Thyroid gland (tissue), 4 donors: Measurements from ENCODE around the gene DPYSL5. TPM values are rescaled to one million over a fixed set of nuclear protein-coding genes. Genes with fewer than 3 reads are reported as not detected.

Source experiments
- DNase-seq, 2 donors: peaks; one replicate each; pipeline ENCODE4 v3.0.0-alpha.2; 2019
- H3K27ac ChIP-seq, 3 donors: fragments of 200-600 bp; sonication (generic); 1 replicate in 2 of 3; 2 replicates in 1 of 3; pipeline ENCODE4 v1.5.1; 2016 to 2019; ENCODE audit warnings: mild to moderate bottlenecking in 1 of 3, moderate library complexity in 1 of 3
- H3K27me3 ChIP-seq: fragments of 200-600 bp; sonication (generic); one replicate; pipeline ENCODE4 v1.5.1; 2019
- H3K36me3 ChIP-seq, 2 donors: fragments of 200-600 bp; sonication (generic); one replicate each; pipeline ENCODE4 v1.5.1; 2016 to 2019
- H3K4me1 ChIP-seq, 2 donors: fragments of 200-600 bp; sonication (generic); one replicate each; pipeline ENCODE4 v1.5.1; 2017 to 2019
- H3K4me3 ChIP-seq, 3 donors: fragments of 200-600 bp; sonication (generic); replicated peaks in 1 of 3; 1 replicate in 2 of 3; 2 replicates in 1 of 3; pipeline ENCODE4 v1.5.1; 2016; ENCODE audit warnings: mild to moderate bottlenecking in 1 of 3
- H3K9me3 ChIP-seq: fragments of 200-600 bp; sonication (generic); one replicate; pipeline ENCODE4 v1.5.1; 2017
- POLR2A ChIP-seq, 2 donors: fragments of 450-650 bp; IDR thresholded peaks; one replicate each; pipeline ENCODE4 v1.6.1; 2017; ENCODE audit warnings: antibody characterized with exemption in 2 of 2, mild to moderate bottlenecking in 2 of 2, moderate library complexity in 1 of 2
- WGBS, 2 donors: methylation state at CpG; one replicate each; pipeline ENCODE4 v1.1.5; 2017; 5-methylcytosine and 5-hydroxymethylcytosine counted together
- intact Hi-C: fragments of 100-400 bp; cut with DNase I; formaldehyde crosslinking; loops from one replicate; pipeline ENCODE4 v1.15.1; 2023
- total RNA-seq, 4 donors: library from RNA; depleted of rRNA; stranded (reverse); fragments of >200 nt; gene quantifications; one replicate each; pipeline ENCODE4 v1.2.3, GENCODE V29; 2016
- TF ChIP-seq, protein P1 (sequence below), 6 experiments: fragments of 200-600 bp in 3 of 6; fragments of 450-650 bp in 3 of 6; sonication (generic) in 3 of 6; IDR thresholded peaks; one replicate each; pipeline ENCODE4 v1.5.1; 2016 to 2019; ENCODE audit warnings: antibody characterized with exemption in 6 of 6, mild to moderate bottlenecking in 2 of 6, inconsistent platforms in 1 of 6, moderate library complexity in 1 of 6

The DPYSL5 gene
- total RNA-seq, 4 donors from 2014 or later: not detected

DNA sequence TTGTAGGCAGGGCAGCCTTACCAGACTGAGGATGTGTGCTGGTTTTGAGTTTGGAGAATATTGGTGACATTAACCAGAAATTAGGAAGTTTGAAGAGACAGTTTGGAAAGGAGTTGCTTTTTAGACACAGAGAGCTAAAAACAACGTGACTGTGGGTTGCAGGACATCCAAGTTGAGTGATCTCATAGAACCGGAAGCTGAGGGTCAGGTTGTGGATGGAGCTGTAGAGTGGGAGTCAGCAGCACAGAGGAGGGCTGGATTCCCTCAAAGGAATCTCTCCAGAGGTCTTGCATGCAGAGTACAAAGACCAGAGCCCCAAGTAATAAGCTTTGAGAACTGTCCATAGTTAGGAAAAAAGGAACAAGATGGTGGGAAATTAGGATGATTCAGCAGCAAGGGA, 131.8 kb downstream of the DPYSL5 start:
- no peak for TF ChIP-seq POLR2A (IDR thresholded peaks at IDR 0.05)
- TF ChIP-seq, protein P1, sequence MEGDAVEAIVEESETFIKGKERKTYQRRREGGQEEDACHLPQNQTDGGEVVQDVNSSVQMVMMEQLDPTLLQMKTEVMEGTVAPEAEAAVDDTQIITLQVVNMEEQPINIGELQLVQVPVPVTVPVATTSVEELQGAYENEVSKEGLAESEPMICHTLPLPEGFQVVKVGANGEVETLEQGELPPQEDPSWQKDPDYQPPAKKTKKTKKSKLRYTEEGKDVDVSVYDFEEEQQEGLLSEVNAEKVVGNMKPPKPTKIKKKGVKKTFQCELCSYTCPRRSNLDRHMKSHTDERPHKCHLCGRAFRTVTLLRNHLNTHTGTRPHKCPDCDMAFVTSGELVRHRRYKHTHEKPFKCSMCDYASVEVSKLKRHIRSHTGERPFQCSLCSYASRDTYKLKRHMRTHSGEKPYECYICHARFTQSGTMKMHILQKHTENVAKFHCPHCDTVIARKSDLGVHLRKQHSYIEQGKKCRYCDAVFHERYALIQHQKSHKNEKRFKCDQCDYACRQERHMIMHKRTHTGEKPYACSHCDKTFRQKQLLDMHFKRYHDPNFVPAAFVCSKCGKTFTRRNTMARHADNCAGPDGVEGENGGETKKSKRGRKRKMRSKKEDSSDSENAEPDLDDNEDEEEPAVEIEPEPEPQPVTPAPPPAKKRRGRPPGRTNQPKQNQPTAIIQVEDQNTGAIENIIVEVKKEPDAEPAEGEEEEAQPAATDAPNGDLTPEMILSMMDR (IDR thresholded peaks at IDR 0.05): no peak
- intact Hi-C loops: no loop called here
- Histone ChIP-seq H3K4me3 (no peak overlapping the region), H3K27me3 (no peaks in the 10 kb centered on the region), H3K36me3 (no peaks in the 10 kb centered on the region), H3K4me1 (peaks cover 25 to 35% of the 10 kb centered on the region in 2 donors), H3K27ac (no peak overlapping the region), H3K9me3 (no peaks in the 10 kb centered on the region)
- 65 to 76% methylated on average over 2 of the region's 2 CpGs for WGBS, 2 donors
- no peak for DNase-seq

- WGBS, 2 donors: 92 to 96% methylated on average over 2 of the region's 2 CpGs
- peaks cover 25 to 35% of the 10 kb centered on the region in 2 donors for H3K4me1 ChIP-seq
- H3K4me3 ChIP-seq: no peak overlapping the region
- H3K9me3 ChIP-seq: no peaks in the 10 kb centered on the region
- no peaks in the 10 kb centered on the region for H3K36me3 ChIP-seq
- TF ChIP-seq, protein P1 (IDR thresholded peaks at IDR 0.05): no peak
- TF ChIP-seq POLR2A (IDR thresholded peaks at IDR 0.05): no peak
- no peaks in the 10 kb centered on the region for H3K27me3 ChIP-seq
- intact Hi-C loops: no loop called here
- H3K27ac ChIP-seq: no peak overlapping the region
- DNase-seq: no peak
Measured at GRCh38 chr2:26980971-26981370, 133.0 kb downstream of the DPYSL5 start.

DNA sequence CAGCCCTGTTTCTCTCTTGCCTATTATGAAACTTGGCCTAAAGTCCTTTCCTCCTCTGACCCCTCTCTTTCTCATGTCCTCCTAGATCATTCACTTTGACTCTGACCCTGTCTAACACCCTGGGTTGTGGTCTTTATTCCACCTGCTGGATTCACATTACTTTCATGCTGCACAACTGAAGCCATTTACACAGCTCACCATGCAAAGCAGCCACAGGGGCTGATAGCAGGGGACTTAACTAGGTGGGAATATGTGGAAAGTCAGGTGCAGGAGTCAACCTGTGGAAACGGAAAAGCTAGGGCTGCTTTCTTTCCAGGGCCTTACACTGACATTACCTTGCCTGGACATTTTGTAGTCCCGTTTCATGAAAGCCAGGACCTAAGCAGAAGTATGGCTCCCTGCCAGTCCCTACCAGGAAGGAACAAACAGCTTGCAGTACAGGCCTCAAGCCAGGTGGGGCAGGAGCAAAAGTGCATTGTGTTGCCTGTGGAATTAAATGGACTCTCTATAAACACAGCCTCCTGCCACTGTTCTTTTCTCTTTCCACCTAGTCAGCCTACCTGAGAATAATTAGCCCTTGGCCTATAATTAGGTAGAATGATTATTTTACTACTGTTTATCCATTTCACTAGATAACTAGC, 134.3 kb downstream of the DPYSL5 start:
- Histone ChIP-seq H3K4me1 (peaks cover 25 to 35% of the 10 kb centered on the region in 2 donors), H3K9me3 (no peaks in the 10 kb centered on the region), H3K27ac (peak overlapping the region; percentile 20 to 51 (median 32)), H3K4me3 (no peak overlapping the region), H3K36me3 (no peaks in the 10 kb centered on the region), H3K27me3 (no peaks in the 10 kb centered on the region)
- TF ChIP-seq, protein P1 (IDR thresholded peaks at IDR 0.05): peak in 5 of 6 experiments; percentile 40 to 66 (median 58)
- no peak for TF ChIP-seq POLR2A (IDR thresholded peaks at IDR 0.05)
- 25% methylated on average over 2 of the region's 2 CpGs for WGBS, 2 donors
- DNase-seq: peak; percentile 91 to 92
- intact Hi-C loops: no loop called here

GRCh38 chr2:26983746-26984145, 135.8 kb downstream of the DPYSL5 start:
- no peak for TF ChIP-seq POLR2A (IDR thresholded peaks at IDR 0.05)
- TF ChIP-seq, protein P1 (IDR thresholded peaks at IDR 0.05): no peak
- no peaks in the 10 kb centered on the region for H3K36me3 ChIP-seq
- no peaks in the 10 kb centered on the region for H3K9me3 ChIP-seq
- 35 to 46% methylated on average over 3 of the region's 3 CpGs for WGBS, 2 donors
- intact Hi-C loops: no loop called here
- H3K27me3 ChIP-seq: no peaks in the 10 kb centered on the region
- peaks cover 20 to 26% of the 10 kb centered on the region in 2 donors for H3K4me1 ChIP-seq
- H3K4me3 ChIP-seq: no peak overlapping the region
- peak overlapping the region in 2 of 3 donors; percentile 4 to 51 for H3K27ac ChIP-seq
- DNase-seq: peak; percentile 65 to 67

DNA sequence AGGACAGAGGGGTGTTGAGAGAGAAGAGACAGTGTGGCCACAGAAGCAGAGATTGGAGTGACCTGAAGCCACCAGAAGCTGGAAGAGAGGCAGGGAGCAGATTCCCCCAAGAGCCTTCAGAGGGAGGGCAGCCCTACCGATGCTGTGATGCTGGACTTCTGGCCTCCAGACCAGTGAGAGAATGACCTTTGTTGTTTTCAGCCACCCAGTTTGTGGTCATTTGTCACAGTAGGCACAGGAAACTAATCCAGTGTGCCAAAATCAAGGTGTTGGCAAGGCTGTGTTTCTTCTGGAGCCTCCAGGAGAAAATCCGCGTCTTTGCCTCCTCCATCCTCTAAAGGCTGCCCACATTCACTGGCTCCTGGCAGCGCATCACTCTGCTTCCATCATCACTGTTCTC, 137.9 kb downstream of the DPYSL5 start:
- H3K4me1 ChIP-seq: peaks cover 20 to 26% of the 10 kb centered on the region in 2 donors
- H3K9me3 ChIP-seq: no peaks in the 10 kb centered on the region
- H3K4me3 ChIP-seq: no peak overlapping the region
- no peaks in the 10 kb centered on the region for H3K36me3 ChIP-seq
- DNase-seq: no peak
- no peaks in the 10 kb centered on the region for H3K27me3 ChIP-seq
- 89 to 98% methylated on average over 4 of the region's 4 CpGs for WGBS, 2 donors
- no peak for TF ChIP-seq POLR2A (IDR thresholded peaks at IDR 0.05)
- TF ChIP-seq, protein P1 (IDR thresholded peaks at IDR 0.05): no peak
- intact Hi-C loops: no loop called here
- no peak overlapping the region for H3K27ac ChIP-seq
